PC-9 (cell line): ENCODE data around the gene PLAGL1.

Source experiments
- CTCF ChIP-seq: fragments of 200-600 bp; sonication (generic); conservative IDR thresholded peaks from 2 replicates; pipeline ENCODE4 v1.6.1; 2017; ENCODE audit warnings: mixed run types, antibody characterized with exemption, mild to moderate bottlenecking, moderate library complexity
- EZH2 ChIP-seq: fragments of 200-600 bp; sonication (generic); IDR thresholded peaks from 2 replicates; pipeline ENCODE4 v1.8.0; 2017; ENCODE audit warnings: antibody characterized with exemption, low read depth

GRCh38 chr6:143980921-143981320 lies 27.1 kb downstream of the PLAGL1 start:
- TF ChIP-seq CTCF (no peak), EZH2 (no peak)
